ENCODE data around the gene TTC23L. TPM values are rescaled to one million over a fixed set of nuclear protein-coding genes. Genes with fewer than 3 reads are reported as not detected.
A peak's percentile ranks its signal among the peaks of the same experiment; 100 is the strongest.
"Not testable (repeated sequence)": the region's sequence is repeated elsewhere in the genome, so short reads cannot be mapped to it uniquely, and the experiment has no call there.

The TTC23L gene
- total RNA-seq, 1 donor from 2014 or later: not detected

DNA sequence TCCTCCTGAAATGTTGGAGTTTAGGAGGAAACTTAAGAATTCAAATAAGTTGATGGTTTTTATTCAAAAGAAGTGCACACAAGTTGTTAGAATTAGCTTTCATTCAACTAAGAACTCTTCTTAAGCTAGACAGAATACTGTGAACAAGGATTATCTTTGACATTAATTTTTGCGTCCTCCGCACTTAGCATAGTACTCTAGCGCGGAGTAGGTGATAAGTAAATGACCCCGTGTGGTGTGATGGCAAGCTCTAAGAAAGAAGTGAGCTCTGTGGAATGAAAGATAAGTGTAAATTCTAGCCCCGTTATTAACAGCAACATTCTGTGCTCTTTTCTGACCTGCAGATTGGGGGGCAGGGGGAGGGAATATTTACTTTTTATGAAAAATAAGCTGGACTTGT lies 77.6 kb downstream of the TTC23L start:
- Histone ChIP-seq H3K4me3 (peak overlapping the region; percentile 89), H3K9me3 (replicated peaks) (no peaks in the 10 kb centered on the region), H3K4me1 (peaks cover 44% of the 10 kb centered on the region), H3K27ac (replicated peaks) (no peak overlapping the region), H3K36me3 (peaks cover 29% of the 10 kb centered on the region), H3K27me3 (ENCODE audit: low read depth) (no peaks in the 10 kb centered on the region)
- intact Hi-C loops (cut with micrococcal nuclease): no loop called here
- TF ChIP-seq, protein P1, sequence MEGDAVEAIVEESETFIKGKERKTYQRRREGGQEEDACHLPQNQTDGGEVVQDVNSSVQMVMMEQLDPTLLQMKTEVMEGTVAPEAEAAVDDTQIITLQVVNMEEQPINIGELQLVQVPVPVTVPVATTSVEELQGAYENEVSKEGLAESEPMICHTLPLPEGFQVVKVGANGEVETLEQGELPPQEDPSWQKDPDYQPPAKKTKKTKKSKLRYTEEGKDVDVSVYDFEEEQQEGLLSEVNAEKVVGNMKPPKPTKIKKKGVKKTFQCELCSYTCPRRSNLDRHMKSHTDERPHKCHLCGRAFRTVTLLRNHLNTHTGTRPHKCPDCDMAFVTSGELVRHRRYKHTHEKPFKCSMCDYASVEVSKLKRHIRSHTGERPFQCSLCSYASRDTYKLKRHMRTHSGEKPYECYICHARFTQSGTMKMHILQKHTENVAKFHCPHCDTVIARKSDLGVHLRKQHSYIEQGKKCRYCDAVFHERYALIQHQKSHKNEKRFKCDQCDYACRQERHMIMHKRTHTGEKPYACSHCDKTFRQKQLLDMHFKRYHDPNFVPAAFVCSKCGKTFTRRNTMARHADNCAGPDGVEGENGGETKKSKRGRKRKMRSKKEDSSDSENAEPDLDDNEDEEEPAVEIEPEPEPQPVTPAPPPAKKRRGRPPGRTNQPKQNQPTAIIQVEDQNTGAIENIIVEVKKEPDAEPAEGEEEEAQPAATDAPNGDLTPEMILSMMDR (IDR thresholded peaks at IDR 0.05; ENCODE audit: borderline replicate concordance): no peak
- no peak for DNase-seq

DNA sequence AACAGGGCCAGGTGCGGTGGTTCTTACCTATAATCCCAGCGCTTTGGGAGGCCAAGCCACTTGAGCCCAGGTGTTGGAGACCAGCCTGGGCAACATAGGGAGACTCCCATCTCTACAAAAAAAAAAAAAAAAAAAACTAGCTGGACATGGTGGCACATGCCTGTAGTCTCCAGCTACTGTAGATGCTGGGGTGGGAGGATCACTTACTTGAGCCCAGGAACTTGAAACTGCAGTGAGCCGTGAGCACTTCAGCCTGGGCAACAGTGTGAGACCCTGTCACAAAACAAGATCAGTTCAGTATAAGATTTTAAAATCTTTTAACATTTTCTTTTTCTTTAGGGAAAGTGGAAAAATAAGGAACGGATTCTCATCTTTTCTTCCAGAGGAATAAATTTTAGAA lies 79.1 kb downstream of the TTC23L start:
- DNase-seq: no peak
- Histone ChIP-seq H3K4me1 (peaks cover 44% of the 10 kb centered on the region), H3K9me3 (replicated peaks) (no peaks in the 10 kb centered on the region), H3K27me3 (ENCODE audit: low read depth) (no peaks in the 10 kb centered on the region), H3K4me3 (no peak overlapping the region), H3K27ac (replicated peaks) (no peak overlapping the region), H3K36me3 (peaks cover 32% of the 10 kb centered on the region)
- intact Hi-C loops (cut with micrococcal nuclease): no loop called here
- TF ChIP-seq, protein P1 (IDR thresholded peaks at IDR 0.05; ENCODE audit: borderline replicate concordance): no peak

DNA sequence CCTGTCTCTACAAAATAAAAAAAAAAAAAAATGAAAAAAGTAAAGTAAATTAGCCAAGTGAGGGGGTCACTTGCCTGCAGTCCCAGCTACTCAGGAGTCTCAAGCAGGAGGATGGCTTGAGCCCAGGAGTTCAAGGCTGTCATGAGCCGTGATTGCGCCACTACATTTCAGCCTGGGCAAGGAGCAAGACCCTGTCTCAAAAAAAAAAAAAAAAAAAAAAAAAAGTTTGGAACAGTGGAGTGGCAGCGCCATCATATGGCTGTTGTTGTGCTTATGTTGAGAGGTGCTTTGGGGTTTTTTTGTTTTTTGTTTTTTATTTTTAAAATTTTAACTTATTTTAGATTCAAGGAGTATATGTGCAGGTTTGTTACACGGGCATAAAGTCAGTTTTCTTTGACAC lies 80.1 kb downstream of the TTC23L start:
- TF ChIP-seq, protein P1 (IDR thresholded peaks at IDR 0.05; ENCODE audit: borderline replicate concordance): no peak
- Histone ChIP-seq H3K9me3 (replicated peaks) (no peaks in the 10 kb centered on the region), H3K36me3 (peaks cover 43% of the 10 kb centered on the region), H3K4me3 (no peak overlapping the region), H3K4me1 (peaks cover 42% of the 10 kb centered on the region), H3K27ac (replicated peaks) (no peak overlapping the region), H3K27me3 (ENCODE audit: low read depth) (no peaks in the 10 kb centered on the region)
- DNase-seq: no peak
- intact Hi-C loops (cut with micrococcal nuclease): no loop called here

DNA sequence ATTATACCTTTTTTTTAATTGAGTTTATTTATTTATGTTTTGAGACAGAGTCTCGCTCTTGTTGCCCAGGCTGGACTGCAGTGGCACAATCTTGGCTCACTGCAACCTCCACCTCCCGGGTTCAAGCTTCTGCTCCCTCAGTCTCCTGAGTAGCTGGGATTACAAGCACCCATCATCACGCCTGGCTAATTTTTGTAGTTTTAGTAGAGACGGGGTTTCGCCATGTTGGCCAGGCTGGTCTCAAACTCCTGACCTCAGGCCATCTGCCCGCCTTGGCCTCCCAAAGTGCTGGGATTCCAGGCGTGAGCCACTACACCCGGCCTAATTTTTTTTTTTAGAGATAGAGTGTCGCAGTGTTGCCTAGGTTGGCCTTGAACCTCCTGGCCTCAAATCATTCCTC lies 84.3 kb downstream of the TTC23L start:
- H3K4me1 ChIP-seq; H3K27ac ChIP-seq (replicated peaks); H3K4me3 ChIP-seq; intact Hi-C loops (cut with micrococcal nuclease); DNase-seq; H3K9me3 ChIP-seq (replicated peaks); H3K27me3 ChIP-seq (ENCODE audit: low read depth): not testable (repeated sequence)
- peaks cover 72% of the 10 kb centered on the region for H3K36me3 ChIP-seq

DNA sequence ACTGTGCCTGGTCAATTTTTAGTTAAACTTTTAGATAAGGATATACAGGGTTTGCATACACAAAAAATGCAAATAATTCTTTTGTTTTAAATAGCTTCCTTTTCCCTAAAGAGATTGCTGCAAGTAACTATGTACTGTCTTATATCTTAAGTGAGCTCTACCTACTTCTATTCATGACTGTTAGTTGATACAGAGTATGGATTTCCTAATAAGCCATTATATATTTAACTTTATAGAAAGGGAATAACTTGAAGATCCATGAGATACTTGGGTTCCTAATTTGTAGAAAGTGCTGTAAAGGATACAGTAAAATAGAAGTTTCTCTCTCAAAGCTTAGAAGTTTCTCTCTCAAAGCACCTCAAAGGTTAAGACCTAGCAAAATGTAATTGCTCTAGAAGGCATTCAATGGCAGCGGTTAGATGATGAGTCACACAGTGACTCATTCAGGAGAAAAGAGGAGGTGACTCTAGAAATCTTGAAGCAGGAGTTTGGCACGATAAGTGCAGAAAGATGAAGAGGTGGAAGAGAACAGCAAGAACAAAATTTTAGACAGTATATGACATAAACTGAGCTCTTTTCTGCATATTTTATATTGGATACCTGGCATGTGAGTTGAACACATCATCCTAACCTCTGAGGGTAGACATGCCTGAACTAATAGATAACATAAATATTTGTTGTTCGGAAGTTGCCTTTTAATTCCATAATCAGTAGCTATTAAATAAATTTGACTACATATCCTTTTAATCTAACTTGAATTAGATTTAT lies 84.9 kb downstream of the TTC23L start:
- Histone ChIP-seq H3K4me3 (no peak overlapping the region), H3K27ac (replicated peaks) (no peak overlapping the region), H3K9me3 (replicated peaks) (no peaks in the 10 kb centered on the region), H3K36me3 (peaks cover 72% of the 10 kb centered on the region), H3K4me1 (peaks cover 10% of the 10 kb centered on the region), H3K27me3 (ENCODE audit: low read depth) (no peaks in the 10 kb centered on the region)
- intact Hi-C loops (cut with micrococcal nuclease): no loop called here
- DNase-seq: no peak
- TF ChIP-seq, protein P1 (IDR thresholded peaks at IDR 0.05; ENCODE audit: borderline replicate concordance): no peak

DNA sequence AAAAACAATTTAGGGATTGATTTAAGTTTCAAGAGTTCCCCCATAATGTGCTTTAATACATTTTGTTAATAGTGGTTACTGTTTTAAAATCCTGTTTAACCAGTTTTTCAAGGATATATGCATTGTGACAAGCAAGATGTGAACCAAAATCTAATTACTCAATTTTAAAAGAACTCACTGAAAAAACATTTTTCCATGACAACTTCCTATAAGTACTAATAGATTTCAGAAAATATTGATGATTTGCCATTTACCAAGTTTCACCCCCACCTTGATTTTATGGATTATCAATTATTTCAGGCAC lies 85.5 kb downstream of the TTC23L start:
- TF ChIP-seq, protein P1 (IDR thresholded peaks at IDR 0.05; ENCODE audit: borderline replicate concordance): no peak
- H3K4me3 ChIP-seq: no peak overlapping the region
- H3K9me3 ChIP-seq (replicated peaks): no peaks in the 10 kb centered on the region
- no peak for DNase-seq
- intact Hi-C loops (cut with micrococcal nuclease): no loop called here
- H3K36me3 ChIP-seq: peaks cover 72% of the 10 kb centered on the region
- H3K27me3 ChIP-seq (ENCODE audit: low read depth): no peaks in the 10 kb centered on the region
- H3K4me1 ChIP-seq: peaks cover 12% of the 10 kb centered on the region
- no peak overlapping the region for H3K27ac ChIP-seq (replicated peaks)
